Fibroblast of lung (primary cell): ENCODE data around the gene CYTH4. TPM values are rescaled to one million over a fixed set of nuclear protein-coding genes. Genes with fewer than 3 reads are reported as not detected.
A peak's percentile ranks its signal among the peaks of the same experiment; 100 is the strongest.

Experiments used
- DNase-seq, 2 donors: peaks; one replicate each; pipeline versions ENCODE4 v3.0.0 to v3.0.0-alpha.2; 2010; ENCODE audit warnings: low read depth in 2 of 2
- H2AFZ ChIP-seq: 2 replicates; pipeline ENCODE4 v1.5.1; 2012; ENCODE audit warnings: low read length, control low read depth, inconsistent platforms
- H3K27ac ChIP-seq: 2 replicates; pipeline ENCODE4 v1.5.1; 2011; ENCODE audit warnings: low read length, control low read depth; ENCODE audit not compliant: insufficient read depth
- H3K27me3 ChIP-seq: 2 replicates; pipeline ENCODE4 v1.5.1; 2011; ENCODE audit warnings: mild to moderate bottlenecking, low read length; ENCODE audit not compliant: control insufficient read depth, insufficient read depth
- H3K36me3 ChIP-seq: 2 replicates; pipeline ENCODE4 v1.5.1; 2011; ENCODE audit warnings: low read length; ENCODE audit not compliant: control insufficient read depth, insufficient read depth
- H3K4me1 ChIP-seq: 2 replicates; pipeline ENCODE4 v1.5.1; 2011; ENCODE audit warnings: low read length; ENCODE audit not compliant: control insufficient read depth, insufficient read depth; ENCODE audit errors: extremely low read depth
- H3K4me2 ChIP-seq: 2 replicates; pipeline ENCODE4 v1.5.1; 2011; ENCODE audit warnings: low read length, control low read depth; ENCODE audit not compliant: insufficient read depth; ENCODE audit errors: extremely low read depth
- H3K4me3 ChIP-seq, 4 experiments: fragments of 200-600 bp in 1 of 4; sonication (generic) in 1 of 4; replicated peaks in 1 of 4; 2 replicates each; pipeline ENCODE4 v1.5.1; 2011 to 2016; ENCODE audit warnings: low read length in 4 of 4, low read depth in 3 of 4, mild to moderate bottlenecking in 3 of 4, control low read depth in 2 of 4, inconsistent platforms in 1 of 4, mixed read lengths in 1 of 4; ENCODE audit not compliant: insufficient read depth in 1 of 4; ENCODE audit errors: control extremely low read depth in 1 of 4
- H3K79me2 ChIP-seq: 2 replicates; pipeline ENCODE4 v1.5.1; 2012; ENCODE audit warnings: mild to moderate bottlenecking, low read length, inconsistent platforms; ENCODE audit not compliant: control insufficient read depth, insufficient read depth
- H3K9ac ChIP-seq: 2 replicates; pipeline ENCODE4 v1.5.1; 2011; ENCODE audit warnings: mild to moderate bottlenecking, low read length, control low read depth; ENCODE audit not compliant: insufficient read depth
- H3K9me3 ChIP-seq: 2 replicates; pipeline ENCODE4 v1.5.1; 2012; ENCODE audit warnings: low read depth, low read length; ENCODE audit not compliant: control insufficient read depth, insufficient read depth
- H4K20me1 ChIP-seq: 2 replicates; pipeline ENCODE4 v1.5.1; 2011; ENCODE audit warnings: low read length; ENCODE audit not compliant: control insufficient read depth, insufficient read depth; ENCODE audit errors: extremely low read depth
- CTCF ChIP-seq, 2 donors: IDR thresholded peaks in 1 of 2; conservative IDR thresholded peaks in 1 of 2; 1 replicate in 1 of 2; 2 replicates in 1 of 2; pipeline ENCODE4 v1.5.1; 2011 to 2012; ENCODE audit warnings: low read length in 2 of 2, control low read depth in 1 of 2, inconsistent platforms in 1 of 2, low read depth in 1 of 2, mild to moderate bottlenecking in 1 of 2
- EZH2 ChIP-seq: IDR thresholded peaks from 2 replicates; pipeline ENCODE4 v1.5.1; 2012; ENCODE audit warnings: low read length, control low read depth, mild to moderate bottlenecking; ENCODE audit errors: missing control alignments
- polyA plus RNA-seq, 2 donors: library from polyadenylated mRNA; depleted of rRNA in 1 of 2; stranded (reverse) in 1 of 2; unstranded in 1 of 2; fragments of >200 nt; gene quantifications; 2 replicates each; pipeline ENCODE4 v1.2.1, GENCODE V29; 2011 to 2012; ENCODE audit warnings: missing spikeins in 1 of 2
- total RNA-seq: library from RNA; depleted of rRNA; stranded (reverse); fragments of >200 nt; gene quantifications from 2 replicates; pipeline ENCODE4 v1.2.1, GENCODE V29; 2014

Gene CYTH4
- total and polyA plus RNA-seq, 2 donors (not counting 1 experiment from before 2014, with no cell fraction given) = under 0.01 TPM; not detected in 1

- Histone ChIP-seq H3K27ac (no peak overlapping the region), H4K20me1 (no peaks in the 10 kb centered on the region), H3K4me3 (no peak overlapping the region), H3K36me3 (no peaks in the 10 kb centered on the region), H3K9me3 (no peaks in the 10 kb centered on the region), H3K9ac (no peak overlapping the region), H3K79me2 (no peaks in the 10 kb centered on the region), H2AFZ (no peak overlapping the region), H3K27me3 (peaks cover 2% of the 10 kb centered on the region), H3K4me1 (no peaks in the 10 kb centered on the region), H3K4me2 (no peak overlapping the region)
- DNase-seq = peak; percentile 14 to 72
- no peak for TF ChIP-seq CTCF (conservative IDR thresholded peaks at IDR 0.05 in 1 of 2, IDR thresholded peaks at IDR 0.05 in 1 of 2; ENCODE audit: low read depth in 1 of 2, low read length in 2 of 2)
- TF ChIP-seq EZH2 = no peak
These were observed 11.2 kb upstream of the CYTH4 start for GRCh38 chr22:37270928-37271650.

DNA sequence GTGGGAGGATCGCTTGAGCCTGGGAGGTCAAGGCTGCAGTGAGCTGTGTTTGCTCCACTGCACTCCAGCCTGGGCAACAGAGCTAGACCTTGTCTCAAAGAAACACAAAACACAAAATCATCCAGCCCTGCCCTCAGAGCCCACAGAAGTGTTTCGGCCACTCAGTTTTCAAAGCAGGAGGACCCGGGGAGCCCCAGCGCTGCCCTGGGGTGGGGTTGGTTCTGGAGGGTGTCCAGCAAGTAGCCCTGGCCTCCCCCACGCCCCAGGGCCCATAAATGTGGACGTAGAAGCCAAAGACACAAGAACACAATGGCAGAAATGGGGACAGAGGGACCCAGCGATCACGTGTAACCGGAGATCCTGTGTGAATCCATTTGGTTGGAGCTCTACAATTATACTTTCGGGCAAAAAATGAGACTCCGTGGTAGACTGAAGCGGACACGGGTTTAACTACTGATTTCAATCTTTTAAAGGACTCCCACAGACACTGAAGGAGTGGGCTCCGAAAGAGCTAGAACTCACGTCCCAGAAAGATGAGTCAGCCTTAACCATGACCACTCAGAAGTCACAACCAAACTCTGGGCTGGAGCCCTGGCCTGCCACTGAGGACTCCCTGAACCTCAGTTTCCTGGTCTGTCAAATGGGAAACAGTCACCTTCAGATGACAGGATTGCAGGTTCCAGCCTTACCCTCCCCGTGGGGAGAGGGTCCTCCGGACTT, 9.0 kb upstream of the CYTH4 start:
- Histone ChIP-seq H3K9ac (no peak overlapping the region), H3K9me3 (no peaks in the 10 kb centered on the region), H3K4me2 (peak overlapping the region; percentile 56), H3K27me3 (peaks cover 2% of the 10 kb centered on the region), H3K4me3 (no peak overlapping the region), H3K27ac (no peak overlapping the region), H3K4me1 (no peaks in the 10 kb centered on the region), H4K20me1 (no peaks in the 10 kb centered on the region), H3K36me3 (no peaks in the 10 kb centered on the region), H3K79me2 (no peaks in the 10 kb centered on the region), H2AFZ (no peak overlapping the region)
- peak; percentile 60 to 88 for DNase-seq
- TF ChIP-seq EZH2 (no peak), CTCF (conservative IDR thresholded peaks at IDR 0.05 in 1 of 2, IDR thresholded peaks at IDR 0.05 in 1 of 2; ENCODE audit: low read depth in 1 of 2, low read length in 2 of 2) (no peak)

GRCh38 chr22:37273846-37274225, 8.5 kb upstream of the CYTH4 start:
- no peaks in the 10 kb centered on the region for H3K79me2 ChIP-seq
- H3K27me3 ChIP-seq = peaks cover 4% of the 10 kb centered on the region
- H2AFZ ChIP-seq = no peak overlapping the region
- no peak overlapping the region for H3K9ac ChIP-seq
- TF ChIP-seq CTCF (conservative IDR thresholded peaks at IDR 0.05 in 1 of 2, IDR thresholded peaks at IDR 0.05 in 1 of 2; ENCODE audit: low read depth in 1 of 2, low read length in 2 of 2) (no peak), EZH2 (no peak)
- no peak overlapping the region for H3K4me3 ChIP-seq
- no peak for DNase-seq
- no peaks in the 10 kb centered on the region for H3K9me3 ChIP-seq
- no peaks in the 10 kb centered on the region for H3K4me1 ChIP-seq
- no peak overlapping the region for H3K27ac ChIP-seq
- H3K36me3 ChIP-seq = no peaks in the 10 kb centered on the region
- no peaks in the 10 kb centered on the region for H4K20me1 ChIP-seq
- no peak overlapping the region for H3K4me2 ChIP-seq
